Karpas-422 (cell line): ENCODE measurements around the gene TMEM178A. TPM values are rescaled to one million over a fixed set of nuclear protein-coding genes. Genes with fewer than 3 reads are reported as not detected.
A peak's percentile ranks its signal among the peaks of the same experiment; 100 is the strongest.
"Not testable (repeated sequence)": the region's sequence is repeated elsewhere in the genome, so short reads cannot be mapped to it uniquely, and the experiment has no call there.

Experiments used
- DNase-seq: peaks from one replicate; pipeline ENCODE4 v3.0.0-alpha.2; 2015
- H2AFZ ChIP-seq: fragments of 200-600 bp; sonication (generic); 2 replicates; pipeline ENCODE4 v1.6.1; 2014; ENCODE audit warnings: antibody characterized with exemption, low read length, mixed read lengths
- H3K27ac ChIP-seq: fragments of 200-600 bp; sonication (generic); 2 replicates; pipeline ENCODE4 v1.5.1; 2014; ENCODE audit warnings: mild to moderate bottlenecking, low read length, moderate library complexity
- H3K27me3 ChIP-seq: fragments of 200-600 bp; sonication (generic); 2 replicates; pipeline ENCODE4 v1.6.1; 2014; ENCODE audit warnings: low read length, mixed read lengths
- H3K36me3 ChIP-seq: fragments of 200-600 bp; sonication (generic); 2 replicates; pipeline ENCODE4 v1.6.1; 2014; ENCODE audit warnings: low read length, mixed read lengths; ENCODE audit not compliant: insufficient read depth
- H3K4me1 ChIP-seq: fragments of 200-600 bp; sonication (generic); 2 replicates; pipeline ENCODE4 v1.6.1; 2014; ENCODE audit warnings: mild to moderate bottlenecking, low read length, mixed read lengths
- H3K4me2 ChIP-seq: fragments of 200-600 bp; sonication (generic); 2 replicates; pipeline ENCODE4 v1.6.1; 2014; ENCODE audit warnings: low read length, low read depth, mild to moderate bottlenecking; ENCODE audit not compliant: poor library complexity, severe bottlenecking
- H3K4me3 ChIP-seq: fragments of 200-600 bp; sonication (generic); 2 replicates; pipeline ENCODE4 v1.5.1; 2014; ENCODE audit warnings: mild to moderate bottlenecking, antibody characterized with exemption, low read length, mixed read lengths
- H3K79me2 ChIP-seq: fragments of 200-600 bp; sonication (generic); 2 replicates; pipeline ENCODE4 v1.6.1; 2014; ENCODE audit warnings: mild to moderate bottlenecking, low read length, mixed read lengths
- H3K9ac ChIP-seq: fragments of 200-600 bp; sonication (generic); 2 replicates; pipeline ENCODE4 v1.6.0; 2014; ENCODE audit warnings: low read length
- H3K9me2 ChIP-seq: fragments of 200-600 bp; sonication (generic), shearing (Covaris generic); replicated peaks from 2 replicates; pipeline ENCODE4 v1.6.0; 2014; ENCODE audit warnings: mild to moderate bottlenecking, low read length, moderate library complexity; ENCODE audit not compliant: insufficient read depth
- H3K9me3 ChIP-seq: fragments of 300-700, 200-600 bp; sonication (generic); 2 replicates; pipeline ENCODE4 v1.6.1; 2014; ENCODE audit warnings: low read length, mixed read lengths
- H4K20me1 ChIP-seq: fragments of 200-600 bp; sonication (generic); 2 replicates; pipeline ENCODE4 v1.6.1; 2014; ENCODE audit warnings: mild to moderate bottlenecking, antibody characterized with exemption, low read length, low read depth; ENCODE audit not compliant: insufficient read depth
- total RNA-seq: library from RNA; depleted of rRNA; stranded (reverse); fragments of >200 nt; shearing (Covaris generic); gene quantifications from 2 replicates; pipeline ENCODE4 v1.2.3, GENCODE V29; 2014; ENCODE audit warnings: low replicate concordance

The TMEM178A gene
- total RNA-seq, 1 experiment from 2014 or later: not detected

GRCh38 chr2:39724828-39725144 is 59.1 kb downstream of the TMEM178A start:
- Histone ChIP-seq H3K9ac (no peak overlapping the region), H3K4me2 (no peak overlapping the region), H3K36me3 (no peaks in the 10 kb centered on the region), H3K79me2 (no peaks in the 10 kb centered on the region), H4K20me1 (no peaks in the 10 kb centered on the region), H2AFZ (no peak overlapping the region), H3K27ac (no peak overlapping the region), H3K4me1 (no peaks in the 10 kb centered on the region), H3K9me2 (no peaks in the 10 kb centered on the region), H3K4me3 (no peak overlapping the region), H3K9me3 (no peaks in the 10 kb centered on the region), H3K27me3 (no peaks in the 10 kb centered on the region; the same call in 1 of the 2 replicates)
- no peak for DNase-seq

GRCh38 chr2:39725401-39725800 is 59.7 kb downstream of the TMEM178A start:
- no peaks in the 10 kb centered on the region for H3K4me1 ChIP-seq
- H3K27me3 ChIP-seq: no peaks in the 10 kb centered on the region; the same call in 1 of the 2 replicates
- no peaks in the 10 kb centered on the region for H4K20me1 ChIP-seq
- H3K27ac ChIP-seq: no peak overlapping the region
- no peak for DNase-seq
- no peak overlapping the region for H3K4me3 ChIP-seq
- no peaks in the 10 kb centered on the region for H3K9me2 ChIP-seq
- no peaks in the 10 kb centered on the region for H3K79me2 ChIP-seq
- H3K4me2 ChIP-seq: no peak overlapping the region
- no peaks in the 10 kb centered on the region for H3K9me3 ChIP-seq
- no peaks in the 10 kb centered on the region for H3K36me3 ChIP-seq
- no peak overlapping the region for H2AFZ ChIP-seq
- no peak overlapping the region for H3K9ac ChIP-seq

- not testable (repeated sequence) for H3K27ac ChIP-seq, H3K9ac ChIP-seq, H3K36me3 ChIP-seq, H3K79me2 ChIP-seq, H3K4me3 ChIP-seq, H3K27me3 ChIP-seq, H3K9me2 ChIP-seq, H3K4me2 ChIP-seq, H2AFZ ChIP-seq, H4K20me1 ChIP-seq, H3K9me3 ChIP-seq, H3K4me1 ChIP-seq, DNase-seq
Observed at GRCh38 chr2:39728085-39728484, 62.4 kb downstream of the TMEM178A start.

- H3K4me3 ChIP-seq: no peak overlapping the region
- H2AFZ ChIP-seq: no peak overlapping the region
- H3K4me2 ChIP-seq: no peak overlapping the region
- no peak overlapping the region for H3K9ac ChIP-seq
- peak; percentile 85 for DNase-seq
- H3K27ac ChIP-seq: no peak overlapping the region
- H3K36me3 ChIP-seq: no peaks in the 10 kb centered on the region
- no peaks in the 10 kb centered on the region for H3K79me2 ChIP-seq
- H4K20me1 ChIP-seq: no peaks in the 10 kb centered on the region
- H3K9me2 ChIP-seq: no peaks in the 10 kb centered on the region
- H3K27me3 ChIP-seq: no peaks in the 10 kb centered on the region
- no peaks in the 10 kb centered on the region for H3K4me1 ChIP-seq
- no peaks in the 10 kb centered on the region for H3K9me3 ChIP-seq
Observed at GRCh38 chr2:39728941-39729351, 63.2 kb downstream of the TMEM178A start.

- Histone ChIP-seq H3K27me3 (no peaks in the 10 kb centered on the region), H3K36me3 (peaks cover 1% of the 10 kb centered on the region; the same call in 1 of the 2 replicates), H3K4me1 (no peaks in the 10 kb centered on the region), H3K79me2 (no peaks in the 10 kb centered on the region), H3K27ac (no peak overlapping the region), H4K20me1 (no peaks in the 10 kb centered on the region; the same call in 1 of the 2 replicates), H3K9ac (no peak overlapping the region), H3K4me3 (no peak overlapping the region), H3K9me2 (no peaks in the 10 kb centered on the region), H2AFZ (no peak overlapping the region), H3K9me3 (no peaks in the 10 kb centered on the region), H3K4me2 (no peak overlapping the region)
- DNase-seq: no peak
Observed at GRCh38 chr2:39730276-39730675, 64.6 kb downstream of the TMEM178A start.

- Histone ChIP-seq H2AFZ (no peak overlapping the region), H4K20me1 (peaks cover 4% of the 10 kb centered on the region), H3K9me2 (no peaks in the 10 kb centered on the region), H3K4me2 (no peak overlapping the region), H3K4me1 (no peaks in the 10 kb centered on the region), H3K27ac (no peak overlapping the region), H3K4me3 (no peak overlapping the region), H3K79me2 (no peaks in the 10 kb centered on the region), H3K9me3 (no peaks in the 10 kb centered on the region), H3K36me3 (peaks cover 6% of the 10 kb centered on the region; the same call in 1 of the 2 replicates), H3K9ac (no peak overlapping the region), H3K27me3 (no peaks in the 10 kb centered on the region)
- peak; percentile 78 for DNase-seq
Observed at GRCh38 chr2:39730685-39731302, 65.1 kb downstream of the TMEM178A start.

- no peaks in the 10 kb centered on the region for H3K27me3 ChIP-seq
- H4K20me1 ChIP-seq: peaks cover 4% of the 10 kb centered on the region
- H3K4me2 ChIP-seq: no peak overlapping the region
- no peak overlapping the region for H2AFZ ChIP-seq
- peaks cover 2% of the 10 kb centered on the region; the same call in 1 of the 2 replicates for H3K79me2 ChIP-seq
- H3K9ac ChIP-seq: no peak overlapping the region
- no peaks in the 10 kb centered on the region for H3K9me2 ChIP-seq
- no peaks in the 10 kb centered on the region for H3K9me3 ChIP-seq
- no peak overlapping the region for H3K4me3 ChIP-seq
- DNase-seq: no peak
- peaks cover 14% of the 10 kb centered on the region; the same call in 1 of the 2 replicates for H3K36me3 ChIP-seq
- no peak overlapping the region for H3K27ac ChIP-seq
- H3K4me1 ChIP-seq: no peaks in the 10 kb centered on the region
Observed at GRCh38 chr2:39731546-39731945, 65.8 kb downstream of the TMEM178A start.

- Histone ChIP-seq H3K27me3 (no peaks in the 10 kb centered on the region), H3K9me2 (no peaks in the 10 kb centered on the region), H3K4me3 (no peak overlapping the region), H4K20me1 (peaks cover 4% of the 10 kb centered on the region), H3K9ac (no peak overlapping the region), H3K4me2 (no peak overlapping the region), H3K36me3 (peaks cover 20% of the 10 kb centered on the region), H3K4me1 (no peaks in the 10 kb centered on the region), H3K9me3 (no peaks in the 10 kb centered on the region), H3K27ac (no peak overlapping the region), H2AFZ (no peak overlapping the region), H3K79me2 (peaks cover 5% of the 10 kb centered on the region; the same call in 1 of the 2 replicates)
- DNase-seq: peak; percentile 45
Observed at GRCh38 chr2:39732482-39732881, 66.8 kb downstream of the TMEM178A start.
